GM19023 (cell line): ENCODE results near the gene CRX.
"Not testable (repeated sequence)": the region's sequence is repeated elsewhere in the genome, so short reads cannot be mapped to it uniquely, and the experiment has no call there.

ENCODE experiments used
- ATAC-seq: cut with Tn5 transposase; IDR thresholded peaks from one replicate; pipeline ENCODE4 v1.9.1; 2021; ENCODE audit warnings: mild to moderate bottlenecking, moderate library complexity; ENCODE audit not compliant: unreplicated experiment

CRX gene

DNA sequence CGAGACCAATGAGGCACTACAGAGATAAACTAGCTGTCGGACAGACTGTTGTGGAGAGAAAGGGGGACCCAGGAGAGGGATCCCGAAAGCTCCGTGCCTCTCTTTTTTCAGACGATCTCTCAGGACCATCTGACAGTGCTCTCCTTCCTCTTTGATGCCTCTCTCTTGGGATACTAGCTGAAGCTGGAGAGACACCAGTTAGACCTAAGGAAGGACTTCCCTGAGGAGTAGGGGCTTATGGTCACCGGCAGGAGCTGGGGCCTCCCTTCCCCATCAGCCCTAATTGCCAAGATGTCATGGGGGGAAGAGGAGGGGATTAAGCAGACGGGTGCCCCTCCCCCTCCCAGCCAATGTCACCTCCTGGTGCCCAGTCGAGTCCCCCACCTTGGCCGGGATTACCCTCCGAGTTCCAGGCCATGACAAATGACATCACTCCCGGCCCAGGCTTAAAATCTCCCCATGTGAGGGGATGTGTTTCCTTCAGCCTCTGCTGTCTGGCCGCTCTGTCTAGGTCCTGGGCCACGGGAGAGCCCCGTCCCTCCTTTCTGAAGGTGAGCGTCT is at the start of gene CRX:
Gene CRX, plus strand, starts transcription at position 478 of the 561 bp plus-strand sequence. CDS start 12,507 bp downstream, outside the sequence.
- ATAC-seq = no peak

DNA sequence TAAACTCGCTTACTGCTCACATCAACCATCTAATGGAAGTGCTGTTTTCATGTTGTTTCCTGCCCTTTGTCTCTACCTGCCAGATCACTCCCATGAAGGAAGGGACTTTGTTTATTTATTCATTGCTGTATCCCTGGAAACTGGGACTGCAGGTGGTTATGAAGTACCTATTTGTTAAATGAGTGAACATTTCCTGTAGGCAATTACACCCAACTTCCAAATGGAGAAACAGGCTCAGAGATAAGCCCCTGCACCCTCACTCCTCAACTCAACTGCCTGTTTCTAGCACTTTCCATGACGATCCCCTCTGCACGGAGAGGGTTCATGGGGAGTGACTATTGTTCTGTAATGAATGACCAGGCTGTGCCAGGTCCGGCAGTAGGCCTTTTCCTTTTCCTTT is 45.2 kb upstream of the CRX start:
- no peak for ATAC-seq

DNA sequence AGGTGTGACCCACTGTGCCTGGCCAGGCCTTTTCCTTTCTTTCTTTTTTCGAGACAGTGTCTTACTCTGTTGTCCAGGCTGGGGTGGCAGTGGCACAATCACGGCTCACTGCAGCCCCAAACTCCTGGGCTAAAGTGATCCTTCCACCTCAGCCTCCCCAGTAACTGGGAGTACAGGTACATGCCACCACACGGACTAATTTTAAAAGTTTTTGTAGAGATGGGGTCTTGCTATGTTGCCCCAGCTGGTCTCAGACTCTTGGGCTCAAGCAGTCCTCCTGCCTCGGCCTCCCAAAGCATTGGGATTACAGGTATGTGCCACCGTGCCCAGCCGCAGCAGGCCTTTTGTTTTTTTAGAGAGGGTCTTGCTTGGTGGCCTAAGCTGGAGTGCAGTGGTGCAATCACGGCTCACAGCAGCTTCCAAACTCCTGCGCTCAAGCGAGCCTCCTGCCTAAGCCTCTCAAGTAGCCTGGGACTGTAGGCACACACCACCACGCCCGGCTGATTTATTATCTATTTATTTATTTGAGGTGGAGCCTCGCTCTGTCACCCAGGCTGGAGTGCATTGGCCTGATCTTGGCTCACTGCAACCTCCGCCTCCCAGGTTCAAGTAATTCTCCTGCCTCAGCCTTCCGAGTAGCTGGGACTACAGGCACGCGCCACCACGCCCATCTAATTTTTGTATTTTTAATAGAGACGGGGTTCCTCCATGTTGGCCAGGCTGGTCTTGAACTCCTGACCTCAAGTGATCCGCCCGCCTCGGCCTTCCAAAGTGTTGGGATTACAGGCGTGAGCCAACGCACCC is 44.3 kb upstream of the CRX start:
- ATAC-seq = not testable (repeated sequence)

DNA sequence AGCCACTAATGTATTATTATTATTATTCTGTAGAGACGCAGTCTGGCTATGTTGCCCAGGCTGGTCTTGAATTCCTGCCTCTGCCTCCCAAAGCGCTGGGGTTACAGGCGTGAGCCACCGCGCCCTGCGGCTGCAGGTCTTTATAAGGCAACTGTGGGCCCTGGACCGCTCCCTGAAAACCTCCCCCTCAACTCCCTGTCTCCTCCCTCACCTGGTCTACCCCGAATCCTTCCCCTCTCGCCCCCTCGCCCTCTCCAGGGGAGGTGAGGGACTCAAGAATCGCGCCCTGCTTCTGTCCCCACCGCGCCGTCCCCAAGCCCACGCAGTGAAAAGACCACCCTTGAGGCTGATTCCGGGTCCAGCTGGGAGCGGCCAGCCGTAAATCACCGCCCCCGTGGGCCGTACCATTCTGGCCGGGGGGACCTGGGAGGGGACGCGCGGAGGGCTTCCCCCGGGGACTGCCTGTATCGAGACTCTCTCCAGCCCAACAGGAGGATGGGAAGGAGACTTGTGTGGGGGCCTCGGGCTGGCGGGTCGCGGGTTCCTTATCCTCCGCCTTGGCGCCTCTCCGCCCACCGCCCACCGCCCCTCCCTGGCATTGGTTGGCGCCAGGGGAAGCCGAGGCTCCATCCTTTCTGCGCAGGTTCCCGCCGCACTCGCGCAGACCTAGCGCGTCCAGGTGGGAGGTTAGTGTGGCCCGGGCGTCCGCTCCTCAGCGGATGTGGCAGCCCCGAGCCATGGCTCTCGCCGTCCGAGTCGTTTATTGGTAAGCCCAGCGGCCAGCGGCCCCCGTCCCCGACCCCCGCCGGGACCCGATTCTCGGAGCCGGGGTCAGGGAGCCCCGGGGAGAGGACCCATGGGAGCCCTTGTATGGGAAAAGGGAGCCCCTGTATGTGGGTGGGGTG is 43.4 kb upstream of the CRX start, which contains the start of gene SELENOW:
Gene SELENOW, plus strand, starts transcription at position 655 of the 905 bp plus-strand sequence. Its CDS starts 83 bp downstream, at position 738.
- ATAC-seq = peak; percentile 74

DNA sequence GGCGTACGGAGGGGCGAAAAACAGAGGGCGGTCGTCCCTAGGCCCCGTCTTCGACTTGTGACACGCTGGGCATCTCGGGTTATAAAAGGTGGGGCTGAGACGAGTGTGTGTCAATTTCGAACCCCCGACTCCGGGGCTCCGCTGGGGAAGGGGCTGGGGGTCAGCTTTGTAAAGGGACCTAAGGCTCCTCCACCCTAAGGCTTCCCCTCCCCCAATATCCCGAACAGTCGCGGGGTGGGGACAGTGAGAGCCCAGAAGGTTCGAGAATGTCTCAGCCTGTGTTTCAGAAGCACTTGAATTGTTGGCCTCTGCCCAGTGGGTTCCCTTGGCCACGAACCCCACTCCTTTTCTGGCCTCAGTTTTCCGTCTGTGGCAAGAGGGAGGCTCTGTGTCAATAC is 42.8 kb upstream of the CRX start:
- peak; percentile 6 for ATAC-seq

DNA sequence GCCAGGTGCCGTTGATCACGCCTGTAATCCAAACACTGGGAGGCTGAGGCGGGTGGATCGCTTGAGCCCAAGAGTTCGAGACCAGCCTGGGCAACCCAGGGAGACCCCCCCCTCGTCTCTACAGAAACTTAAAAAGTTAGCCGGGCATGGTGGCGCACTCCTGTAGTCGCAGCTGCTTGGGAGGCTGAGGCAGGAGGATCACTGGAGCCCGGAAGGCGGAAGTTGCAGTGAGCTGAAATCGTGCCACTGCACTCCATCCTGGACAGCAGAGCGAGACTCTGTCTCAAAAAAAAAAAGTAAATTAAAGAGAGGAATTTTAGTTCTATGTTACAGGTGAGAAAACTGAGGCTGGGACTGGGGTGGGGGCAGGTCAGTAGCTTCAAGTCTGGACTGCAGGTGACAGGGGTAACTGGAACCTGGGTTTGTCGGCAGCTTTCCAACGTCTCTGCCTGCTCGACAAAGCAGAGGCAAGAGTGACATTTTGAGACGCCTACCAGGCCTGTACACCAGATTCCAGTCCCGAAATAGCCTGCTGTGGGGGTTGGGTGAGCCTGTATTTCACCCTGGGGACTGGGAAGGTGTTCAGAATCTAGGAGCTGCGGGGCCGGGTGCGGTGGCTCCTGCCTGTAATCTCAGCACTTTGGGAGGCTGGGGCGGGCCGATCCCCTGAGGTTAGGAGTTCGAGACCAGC is 42.1 kb upstream of the CRX start:
- ATAC-seq = no peak

GRCh38 chr19:47780215-47780551 is 41.6 kb upstream of the CRX start:
- ATAC-seq = no peak

DNA sequence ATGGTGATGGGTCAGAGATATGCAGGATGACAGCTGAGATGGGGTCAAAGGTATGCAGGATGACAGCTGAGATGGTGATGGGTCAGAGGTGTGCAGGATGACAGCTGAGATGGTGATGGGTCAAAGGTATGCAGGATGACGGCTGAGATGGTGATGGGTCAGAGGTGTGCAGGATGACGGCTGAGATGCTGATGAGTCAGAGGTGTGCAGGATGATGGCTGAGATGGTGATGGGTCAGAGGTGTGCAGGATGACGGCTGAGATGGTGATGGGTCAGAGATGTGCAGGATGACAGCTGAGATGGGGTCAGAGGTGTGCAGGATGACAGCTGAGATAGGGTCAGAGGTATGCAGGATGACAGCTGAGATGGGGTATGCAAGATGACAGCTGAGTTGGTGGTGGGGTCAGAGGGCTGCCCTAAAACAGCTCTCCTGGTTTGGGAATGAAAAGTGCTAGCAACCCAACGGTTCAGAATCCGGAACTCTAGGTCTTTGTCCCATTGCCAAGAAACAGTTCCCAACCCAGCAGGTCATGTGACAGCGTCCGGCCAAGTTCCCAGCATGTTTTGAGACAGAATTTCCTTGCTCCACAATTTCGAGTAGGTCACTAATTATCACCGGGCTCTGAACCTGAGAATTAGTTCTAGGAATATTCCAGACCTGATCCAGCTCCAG is 40.0 kb upstream of the CRX start:
- ATAC-seq = no peak

DNA sequence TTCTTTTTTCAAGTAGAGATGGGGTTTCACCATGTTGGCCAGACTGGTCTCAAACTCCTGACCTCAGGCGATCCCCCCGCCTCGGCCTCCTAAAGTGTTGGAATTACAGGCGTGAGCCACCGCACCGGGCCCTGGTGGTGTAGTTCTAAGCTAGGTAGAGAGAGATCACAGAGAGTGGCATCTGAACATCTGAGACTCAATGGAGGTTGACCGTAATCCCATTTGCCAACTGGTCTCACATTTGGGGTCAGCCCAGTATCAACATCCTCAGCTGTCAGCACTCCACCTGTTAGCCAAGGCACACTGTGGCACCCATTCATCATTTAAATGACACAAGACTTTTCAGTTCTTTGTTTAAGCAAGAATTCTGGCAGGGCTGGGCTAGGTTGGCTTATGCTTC is 35.2 kb upstream of the CRX start:
- no peak for ATAC-seq

- not testable (repeated sequence) for ATAC-seq
These were observed 34.4 kb upstream of the CRX start for GRCh38 chr19:47787307-47787706.

DNA sequence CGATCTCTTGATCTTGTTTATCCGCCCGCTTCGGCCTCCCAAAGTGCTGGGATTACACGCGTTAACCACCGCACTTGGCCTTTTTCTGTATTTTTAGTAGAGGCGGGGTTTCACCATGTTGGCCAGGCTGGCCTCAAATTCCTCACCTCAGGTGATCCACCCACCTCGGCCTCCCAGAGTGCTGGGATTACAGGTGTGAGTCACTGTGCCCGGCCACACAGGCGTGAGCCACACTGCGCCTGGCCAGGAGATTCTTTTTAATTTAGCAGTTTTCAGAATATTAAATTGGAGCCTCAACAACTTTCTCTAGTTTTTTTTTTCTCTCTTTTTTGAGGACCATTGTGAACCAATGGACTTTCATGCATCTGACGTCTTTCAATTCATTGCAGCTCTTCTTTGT is 31.9 kb upstream of the CRX start:
- ATAC-seq = not testable (repeated sequence)

DNA sequence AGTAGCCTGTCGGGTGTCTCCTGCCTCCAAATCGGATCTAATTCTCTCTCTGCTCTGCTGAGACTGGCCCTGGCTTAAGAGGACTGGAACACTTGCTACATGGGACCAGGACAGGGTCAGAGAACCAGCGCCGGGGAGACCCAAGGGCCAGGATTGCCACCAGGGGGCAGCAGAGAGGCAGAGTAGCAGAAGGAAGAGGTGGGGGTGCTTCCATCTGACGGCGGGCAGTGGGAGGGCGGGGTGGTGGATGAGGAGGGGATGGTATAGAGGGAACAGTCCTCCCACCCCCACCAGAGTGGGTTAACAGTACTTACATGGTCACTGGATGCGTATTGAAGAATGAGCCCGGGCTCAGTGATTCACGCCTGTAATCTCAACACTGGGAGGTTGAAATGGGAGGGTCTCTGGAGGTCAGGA is 31.3 kb upstream of the CRX start:
- ATAC-seq = no peak

GRCh38 chr19:47792616-47793015 is 29.1 kb upstream of the CRX start:
- ATAC-seq = no peak

- no peak for ATAC-seq
These were observed 27.2 kb upstream of the CRX start for GRCh38 chr19:47794526-47794925.

DNA sequence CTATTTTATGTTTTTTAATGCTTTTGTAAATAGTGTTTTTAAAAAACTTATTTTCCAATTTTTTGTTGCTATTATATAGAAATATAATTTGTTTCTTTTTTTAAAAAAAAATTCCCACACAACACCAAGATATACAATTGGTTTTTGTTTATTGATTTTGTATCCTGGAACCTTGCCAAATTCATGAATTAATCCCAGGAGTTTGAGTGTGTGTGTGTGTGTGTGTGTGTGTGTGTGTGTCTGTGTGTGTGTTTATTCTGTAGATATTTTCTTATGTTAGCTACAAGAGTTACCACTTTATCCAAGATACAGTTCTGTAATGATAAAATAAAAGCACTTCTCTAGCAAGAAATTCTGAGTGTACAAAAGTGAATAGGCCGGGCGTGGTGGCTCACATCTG is 25.0 kb upstream of the CRX start:
- no peak for ATAC-seq

DNA sequence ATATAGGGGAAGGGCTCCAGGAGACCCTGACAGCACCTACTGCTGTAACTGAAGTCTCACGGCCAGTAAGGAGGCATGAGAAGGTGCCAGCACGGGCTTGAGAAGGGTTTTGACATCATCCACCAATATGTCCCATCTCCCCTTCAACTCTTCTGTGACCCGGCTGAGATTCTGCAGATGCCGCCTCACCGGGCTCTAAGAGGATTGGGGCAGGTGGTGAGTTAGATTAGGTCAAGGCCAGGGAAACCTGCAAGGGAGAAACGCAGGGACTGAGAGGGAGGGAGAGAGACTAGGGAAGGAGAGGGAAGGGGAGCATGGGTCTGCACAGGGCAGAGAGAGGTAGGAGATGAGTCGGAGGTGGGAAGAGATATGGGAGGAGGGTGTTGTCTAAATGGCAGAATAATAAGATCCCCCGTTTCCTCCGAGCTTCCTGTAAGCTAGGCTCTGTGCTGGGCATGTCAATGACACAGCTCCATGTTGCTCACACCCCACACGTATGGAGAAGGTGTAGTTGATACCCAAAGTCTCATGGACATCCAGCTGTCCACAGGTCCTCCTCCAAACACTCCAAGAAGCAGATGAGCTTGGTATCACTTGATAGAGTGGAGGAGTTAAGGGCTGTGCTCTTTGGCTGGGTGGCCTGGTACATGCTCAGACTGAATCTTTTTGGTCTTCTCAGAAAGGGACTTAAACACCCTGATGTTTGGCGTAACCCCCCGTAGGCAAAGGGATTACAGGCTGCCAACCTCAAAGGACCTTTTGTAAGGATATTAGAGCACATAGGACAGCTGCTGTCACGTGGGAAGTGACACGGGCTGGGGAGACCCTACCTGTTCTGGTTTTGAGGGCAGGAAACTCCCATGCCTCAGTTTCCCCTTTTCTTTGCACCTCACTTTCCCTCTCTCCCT is 23.5 kb upstream of the CRX start:
- no peak for ATAC-seq

DNA sequence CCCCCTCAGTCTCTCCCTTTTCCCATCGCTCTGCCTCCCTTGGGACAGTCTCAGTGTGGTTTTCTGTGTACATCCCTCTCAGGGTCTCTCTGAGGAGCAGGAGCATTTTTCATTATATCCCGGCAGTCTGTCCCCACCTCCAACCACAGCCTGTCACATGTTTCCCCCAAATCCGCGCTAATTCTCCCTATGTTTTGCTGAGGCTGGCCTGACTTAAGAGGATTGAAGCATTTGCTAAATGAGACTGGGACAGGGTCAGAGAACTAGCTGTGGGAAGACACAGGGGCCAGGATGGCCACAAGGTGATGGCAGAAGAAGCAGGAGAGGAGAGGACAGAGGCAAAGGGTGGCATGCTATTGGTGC is 22.9 kb upstream of the CRX start:
- ATAC-seq = no peak

- ATAC-seq = no peak
These were observed 20.5 kb upstream of the CRX start for GRCh38 chr19:47801270-47801669.

DNA sequence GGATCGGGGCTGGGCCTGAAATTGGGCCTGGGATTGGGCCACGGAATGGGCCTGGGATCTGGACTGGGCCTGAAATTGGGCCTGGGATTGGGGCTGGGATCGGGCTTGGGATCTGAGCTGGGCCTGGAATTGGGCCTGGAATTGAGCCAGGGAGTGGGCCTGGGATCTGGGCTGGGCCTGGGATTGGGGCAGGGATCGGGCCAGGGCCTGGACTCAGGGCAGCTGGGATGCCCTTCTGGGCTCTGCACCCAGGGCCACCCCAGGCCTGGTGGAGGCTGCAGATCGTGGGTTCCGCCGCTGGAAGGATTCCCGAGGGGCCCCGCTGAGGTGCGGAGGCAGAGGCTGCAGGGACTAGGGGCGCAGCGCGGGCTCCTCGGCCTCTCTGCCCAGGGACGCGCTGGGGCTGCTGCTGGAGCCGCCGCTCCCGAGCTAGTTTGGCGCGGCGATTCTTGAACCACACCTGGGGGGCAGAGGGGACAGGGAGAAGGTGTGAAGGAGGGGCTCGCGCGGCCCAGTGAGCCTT is 19.2 kb upstream of the CRX start:
- no peak for ATAC-seq
